ENCODE measurements around the gene EEFSEC.

- TF ChIP-seq CTCF (optimal IDR thresholded peaks at IDR 0.05 in 1 of 3, IDR thresholded peaks at IDR 0.05 in 1 of 3, conservative IDR thresholded peaks at IDR 0.05 in 1 of 3; ENCODE audit: extremely low read depth in 1 of 3, insufficient read depth in 2 of 3, low read length in 3 of 3) = no peak
- TF ChIP-seq EZH2 (IDR thresholded peaks at IDR 0.05; ENCODE audit: low read length) = no peak
Observed at GRCh38 chr3:128405554-128406277, 252.4 kb downstream of the EEFSEC start.
